ENCODE measurements around the gene TNFRSF18. TPM values are rescaled to one million over a fixed set of nuclear protein-coding genes. Genes with fewer than 3 reads are reported as not detected.

Gene TNFRSF18
- polyA plus RNA-seq, 1 donor from 2014 or later: not detected

DNA sequence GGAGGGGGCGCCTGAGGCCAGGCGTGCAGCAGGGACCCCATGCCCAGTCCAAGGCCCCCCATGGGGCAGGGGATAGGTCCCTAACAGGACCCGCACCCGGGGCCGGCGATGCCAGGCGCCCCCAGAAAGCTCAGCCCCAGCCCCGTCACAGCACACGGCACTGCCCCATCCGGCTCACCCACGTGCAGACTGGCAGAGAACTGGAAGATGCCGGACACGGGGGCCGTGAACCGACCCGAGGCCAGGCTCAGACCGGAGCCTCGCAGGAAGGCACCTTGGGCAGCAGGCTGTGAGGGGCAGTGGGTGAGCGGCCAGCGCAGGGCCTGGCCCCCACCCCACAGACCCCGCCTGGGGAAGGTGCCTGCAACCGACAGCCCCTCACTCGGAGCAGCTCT lies 36.9 kb upstream of the TNFRSF18 start:
- Histone ChIP-seq H3K79me2 (replicated peaks; ENCODE audit: insufficient read depth, low read length) (no peaks in the 10 kb centered on the region), H2AFZ (ENCODE audit: low read depth, low read length) (no peak overlapping the region), H3K9me2 (ENCODE audit: insufficient read depth, low read length) (no peaks in the 10 kb centered on the region), H3F3A (ENCODE audit: insufficient read depth, low read length, poor library complexity, severe bottlenecking) (no peaks in the 10 kb centered on the region), H3K9me3 (ENCODE audit: low read length) (no peaks in the 10 kb centered on the region), H3K27ac (ENCODE audit: low read length) (no peak overlapping the region), H4K20me1 (ENCODE audit: insufficient read depth) (no peaks in the 10 kb centered on the region), H3K4me2 (ENCODE audit: low read length) (no peak overlapping the region), H3K9ac (ENCODE audit: low read length) (no peak overlapping the region), H3K27me3 (ENCODE audit: insufficient read depth, low read depth, low read length) (peaks cover 3% of the 10 kb centered on the region), H3K4me3 (ENCODE audit: low read length) (no peak overlapping the region), H3K36me3 (ENCODE audit: insufficient read depth, low read length) (no peaks in the 10 kb centered on the region)
- no peak for TF ChIP-seq SMC3 (conservative IDR thresholded peaks at IDR 0.05; ENCODE audit: poor library complexity)
- no peak for TF ChIP-seq POLR2AphosphoS5 (IDR thresholded peaks at IDR 0.05)
- TF ChIP-seq RAD21 (conservative IDR thresholded peaks at IDR 0.05): no peak
- TF ChIP-seq TAF1 (IDR thresholded peaks at IDR 0.05; ENCODE audit: low read depth): no peak
- TF ChIP-seq, protein P1, sequence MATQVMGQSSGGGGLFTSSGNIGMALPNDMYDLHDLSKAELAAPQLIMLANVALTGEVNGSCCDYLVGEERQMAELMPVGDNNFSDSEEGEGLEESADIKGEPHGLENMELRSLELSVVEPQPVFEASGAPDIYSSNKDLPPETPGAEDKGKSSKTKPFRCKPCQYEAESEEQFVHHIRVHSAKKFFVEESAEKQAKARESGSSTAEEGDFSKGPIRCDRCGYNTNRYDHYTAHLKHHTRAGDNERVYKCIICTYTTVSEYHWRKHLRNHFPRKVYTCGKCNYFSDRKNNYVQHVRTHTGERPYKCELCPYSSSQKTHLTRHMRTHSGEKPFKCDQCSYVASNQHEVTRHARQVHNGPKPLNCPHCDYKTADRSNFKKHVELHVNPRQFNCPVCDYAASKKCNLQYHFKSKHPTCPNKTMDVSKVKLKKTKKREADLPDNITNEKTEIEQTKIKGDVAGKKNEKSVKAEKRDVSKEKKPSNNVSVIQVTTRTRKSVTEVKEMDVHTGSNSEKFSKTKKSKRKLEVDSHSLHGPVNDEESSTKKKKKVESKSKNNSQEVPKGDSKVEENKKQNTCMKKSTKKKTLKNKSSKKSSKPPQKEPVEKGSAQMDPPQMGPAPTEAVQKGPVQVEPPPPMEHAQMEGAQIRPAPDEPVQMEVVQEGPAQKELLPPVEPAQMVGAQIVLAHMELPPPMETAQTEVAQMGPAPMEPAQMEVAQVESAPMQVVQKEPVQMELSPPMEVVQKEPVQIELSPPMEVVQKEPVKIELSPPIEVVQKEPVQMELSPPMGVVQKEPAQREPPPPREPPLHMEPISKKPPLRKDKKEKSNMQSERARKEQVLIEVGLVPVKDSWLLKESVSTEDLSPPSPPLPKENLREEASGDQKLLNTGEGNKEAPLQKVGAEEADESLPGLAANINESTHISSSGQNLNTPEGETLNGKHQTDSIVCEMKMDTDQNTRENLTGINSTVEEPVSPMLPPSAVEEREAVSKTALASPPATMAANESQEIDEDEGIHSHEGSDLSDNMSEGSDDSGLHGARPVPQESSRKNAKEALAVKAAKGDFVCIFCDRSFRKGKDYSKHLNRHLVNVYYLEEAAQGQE (IDR thresholded peaks at IDR 0.05; ENCODE audit: borderline replicate concordance): no peak
- no peak for TF ChIP-seq EZH2 (IDR thresholded peaks at IDR 0.05; ENCODE audit: borderline replicate concordance, insufficient read depth, low read length, poor library complexity, severe bottlenecking)
- TF ChIP-seq, protein P2, sequence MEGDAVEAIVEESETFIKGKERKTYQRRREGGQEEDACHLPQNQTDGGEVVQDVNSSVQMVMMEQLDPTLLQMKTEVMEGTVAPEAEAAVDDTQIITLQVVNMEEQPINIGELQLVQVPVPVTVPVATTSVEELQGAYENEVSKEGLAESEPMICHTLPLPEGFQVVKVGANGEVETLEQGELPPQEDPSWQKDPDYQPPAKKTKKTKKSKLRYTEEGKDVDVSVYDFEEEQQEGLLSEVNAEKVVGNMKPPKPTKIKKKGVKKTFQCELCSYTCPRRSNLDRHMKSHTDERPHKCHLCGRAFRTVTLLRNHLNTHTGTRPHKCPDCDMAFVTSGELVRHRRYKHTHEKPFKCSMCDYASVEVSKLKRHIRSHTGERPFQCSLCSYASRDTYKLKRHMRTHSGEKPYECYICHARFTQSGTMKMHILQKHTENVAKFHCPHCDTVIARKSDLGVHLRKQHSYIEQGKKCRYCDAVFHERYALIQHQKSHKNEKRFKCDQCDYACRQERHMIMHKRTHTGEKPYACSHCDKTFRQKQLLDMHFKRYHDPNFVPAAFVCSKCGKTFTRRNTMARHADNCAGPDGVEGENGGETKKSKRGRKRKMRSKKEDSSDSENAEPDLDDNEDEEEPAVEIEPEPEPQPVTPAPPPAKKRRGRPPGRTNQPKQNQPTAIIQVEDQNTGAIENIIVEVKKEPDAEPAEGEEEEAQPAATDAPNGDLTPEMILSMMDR (IDR thresholded peaks at IDR 0.05; ENCODE audit: poor library complexity, severe bottlenecking): no peak
- TF ChIP-seq MXI1 (conservative IDR thresholded peaks at IDR 0.05; ENCODE audit: poor library complexity, severe bottlenecking): no peak
- no peak for TF ChIP-seq EP300 (conservative IDR thresholded peaks at IDR 0.05; ENCODE audit: poor library complexity, severe bottlenecking)

DNA sequence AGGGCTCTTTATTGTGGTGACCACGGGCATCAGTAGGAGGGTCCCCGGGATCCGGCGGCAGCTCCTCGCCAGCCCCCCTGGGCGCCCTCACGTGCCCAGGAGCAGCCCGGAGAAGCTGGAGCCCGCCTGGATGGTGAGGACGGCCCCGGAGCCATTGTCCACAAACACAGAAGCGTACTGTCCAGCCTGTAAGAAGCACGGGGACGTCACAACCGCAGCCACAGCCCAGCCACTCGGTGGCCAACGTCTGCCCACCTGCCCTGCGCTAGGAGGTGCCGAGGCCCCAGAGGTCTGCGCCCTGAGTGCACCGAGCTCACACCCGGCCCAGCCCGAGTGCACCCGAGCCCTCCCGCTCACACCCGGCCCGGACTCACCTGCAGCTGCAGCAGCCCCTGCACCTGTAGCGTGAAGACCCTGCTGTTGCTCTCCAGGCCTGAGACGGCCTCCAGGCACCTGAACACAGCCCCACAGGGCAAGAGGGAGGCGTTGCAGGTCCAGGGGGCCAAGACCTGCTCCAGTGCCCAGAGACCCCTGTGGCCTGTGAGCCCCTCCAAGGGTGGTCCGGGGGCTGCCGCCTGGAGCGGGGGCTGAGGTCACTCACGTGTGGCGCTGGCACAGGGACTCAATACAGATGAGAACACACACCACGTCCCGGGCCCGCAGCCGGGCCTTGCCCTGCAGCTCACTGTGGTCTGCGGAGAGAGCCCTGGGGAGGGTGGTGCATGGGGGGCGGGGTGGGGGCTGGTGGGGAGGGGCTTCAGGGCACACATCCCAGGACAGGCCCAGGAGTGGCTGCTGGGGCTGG lies 36.3 kb upstream of the TNFRSF18 start:
- H3K4me3 ChIP-seq (ENCODE audit: low read length): no peak overlapping the region
- no peaks in the 10 kb centered on the region for H3K36me3 ChIP-seq (ENCODE audit: insufficient read depth, low read length)
- H3K4me2 ChIP-seq (ENCODE audit: low read length): no peak overlapping the region
- H2AFZ ChIP-seq (ENCODE audit: low read depth, low read length): no peak overlapping the region
- peaks cover 3% of the 10 kb centered on the region for H3K27me3 ChIP-seq (ENCODE audit: insufficient read depth, low read depth, low read length)
- H3F3A ChIP-seq (ENCODE audit: insufficient read depth, low read length, poor library complexity, severe bottlenecking): no peaks in the 10 kb centered on the region
- no peaks in the 10 kb centered on the region for H4K20me1 ChIP-seq (ENCODE audit: insufficient read depth)
- TF ChIP-seq TAF1 (IDR thresholded peaks at IDR 0.05; ENCODE audit: low read depth): no peak
- no peak for TF ChIP-seq EP300 (conservative IDR thresholded peaks at IDR 0.05; ENCODE audit: poor library complexity, severe bottlenecking)
- TF ChIP-seq, protein P1 (IDR thresholded peaks at IDR 0.05; ENCODE audit: borderline replicate concordance): no peak
- no peak for TF ChIP-seq POLR2AphosphoS5 (IDR thresholded peaks at IDR 0.05)
- TF ChIP-seq RAD21 (conservative IDR thresholded peaks at IDR 0.05): no peak
- no peak for TF ChIP-seq SMC3 (conservative IDR thresholded peaks at IDR 0.05; ENCODE audit: poor library complexity)
- TF ChIP-seq, protein P2 (IDR thresholded peaks at IDR 0.05; ENCODE audit: poor library complexity, severe bottlenecking): no peak
- TF ChIP-seq EZH2 (IDR thresholded peaks at IDR 0.05; ENCODE audit: borderline replicate concordance, insufficient read depth, low read length, poor library complexity, severe bottlenecking): no peak
- TF ChIP-seq MXI1 (conservative IDR thresholded peaks at IDR 0.05; ENCODE audit: poor library complexity, severe bottlenecking): no peak
- no peak overlapping the region for H3K9ac ChIP-seq (ENCODE audit: low read length)
- no peak overlapping the region for H3K27ac ChIP-seq (ENCODE audit: low read length)
- no peaks in the 10 kb centered on the region for H3K9me2 ChIP-seq (ENCODE audit: insufficient read depth, low read length)
- H3K9me3 ChIP-seq (ENCODE audit: low read length): no peaks in the 10 kb centered on the region
- H3K79me2 ChIP-seq (replicated peaks; ENCODE audit: insufficient read depth, low read length): no peaks in the 10 kb centered on the region

All from neural cell (in vitro differentiated cells).